MM.1S (cell line): Measurements from ENCODE around the gene ZC3H7B.

Source experiments
- DNase-seq: peaks from one replicate; pipeline ENCODE4 v3.0.0-alpha.2; 2015
- H2AFZ ChIP-seq: fragments of 300-600 bp; sonication (generic); 2 replicates; pipeline ENCODE4 v1.6.0; 2016; ENCODE audit warnings: antibody characterized with exemption, low read length
- H3F3A ChIP-seq: fragments of 300-600 bp; sonication (generic); 2 replicates; pipeline ENCODE4 v1.6.1; 2016; ENCODE audit warnings: mild to moderate bottlenecking, antibody characterized with exemption, low read length, moderate library complexity, mixed read lengths; ENCODE audit not compliant: insufficient read depth
- H3K27ac ChIP-seq: fragments of 300-600 bp; sonication (generic); 2 replicates; pipeline ENCODE4 v1.5.1; 2016; ENCODE audit warnings: mild to moderate bottlenecking, low read length
- H3K27me3 ChIP-seq: fragments of 300-600 bp; sonication (generic); replicated peaks from 2 replicates; pipeline ENCODE4 v1.6.0; 2016; ENCODE audit warnings: low read length; ENCODE audit not compliant: insufficient read depth
- H3K36me3 ChIP-seq: fragments of 300-600 bp; sonication (generic); replicated peaks from 2 replicates; pipeline ENCODE4 v1.6.1; 2016; ENCODE audit warnings: mild to moderate bottlenecking, low read length, mixed read lengths; ENCODE audit not compliant: insufficient read depth
- H3K4me1 ChIP-seq: fragments of 300-600 bp; sonication (generic); 2 replicates; pipeline ENCODE4 v1.6.1; 2016; ENCODE audit warnings: low read length, mixed read lengths
- H3K4me2 ChIP-seq: fragments of 300-600 bp; sonication (generic); 2 replicates; pipeline ENCODE4 v1.6.0; 2016; ENCODE audit warnings: low read depth, low read length
- H3K4me3 ChIP-seq: fragments of 300-600 bp; sonication (generic); 2 replicates; pipeline ENCODE4 v1.5.1; 2016; ENCODE audit warnings: low read length, mixed read lengths
- H3K79me2 ChIP-seq: fragments of 300-600 bp; sonication (generic); 2 replicates; pipeline ENCODE4 v1.6.1; 2016; ENCODE audit warnings: mixed run types, low read length, mixed read lengths
- H3K9ac ChIP-seq: fragments of 300-600 bp; sonication (generic); 2 replicates; pipeline ENCODE4 v1.6.1; 2016; ENCODE audit warnings: low read length, mixed read lengths
- H3K9me2 ChIP-seq: fragments of 300-600 bp; sonication (generic); replicated peaks from 2 replicates; pipeline ENCODE4 v1.6.1; 2016; ENCODE audit warnings: mild to moderate bottlenecking, low read length, mixed read lengths; ENCODE audit not compliant: insufficient read depth
- H3K9me3 ChIP-seq: fragments of 300-600 bp; sonication (generic); replicated peaks from 2 replicates; pipeline ENCODE4 v1.6.1; 2016; ENCODE audit warnings: mild to moderate bottlenecking, low read length, mixed read lengths; ENCODE audit not compliant: insufficient read depth
- H4K20me1 ChIP-seq: fragments of 300-600 bp; sonication (generic); 2 replicates; pipeline ENCODE4 v1.6.1; 2016; ENCODE audit warnings: mild to moderate bottlenecking, low read length, moderate library complexity, mixed read lengths; ENCODE audit not compliant: insufficient read depth
- EZH2 ChIP-seq: fragments of 300-600 bp; sonication (generic); optimal IDR thresholded peaks from 2 replicates; pipeline ENCODE3; 2017; ENCODE audit warnings: low read depth, mild to moderate bottlenecking, antibody characterized with exemption, low read length, mixed read lengths
- EZH2phosphoT487 ChIP-seq: fragments of 300-600 bp; sonication (generic); IDR thresholded peaks from 2 replicates; pipeline ENCODE4 v1.6.1; 2018; ENCODE audit warnings: antibody characterized with exemption, low read length
- TF ChIP-seq, protein P1 (sequence below): fragments of 300-600 bp; sonication (generic); IDR thresholded peaks from 2 replicates; pipeline ENCODE4 v1.5.1; 2016; ENCODE audit warnings: antibody characterized with exemption, low read length, mixed read lengths

Gene ZC3H7B

DNA sequence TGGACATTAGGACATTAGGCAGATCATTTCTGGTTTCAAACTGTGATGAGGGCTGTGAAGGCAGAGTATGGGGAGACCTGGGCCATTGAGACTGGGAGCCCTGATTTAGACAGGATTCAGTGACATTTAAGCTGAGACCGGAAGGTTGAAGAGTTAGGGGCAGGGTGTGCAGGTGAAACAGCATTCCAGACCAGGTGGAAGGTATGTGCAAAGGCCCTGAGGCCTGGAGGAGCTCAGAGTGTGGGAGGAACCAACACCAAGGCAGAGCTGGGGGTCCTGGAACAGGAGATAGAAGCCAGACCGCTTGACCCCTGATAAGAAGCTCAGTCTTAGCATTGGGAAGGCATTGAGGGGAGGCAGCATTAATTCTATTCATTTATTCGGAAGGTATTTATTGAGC, 32.5 kb downstream of the ZC3H7B start:
- no peak overlapping the region for H3K4me2 ChIP-seq
- no peaks in the 10 kb centered on the region for H3K9me3 ChIP-seq
- H3K79me2 ChIP-seq, result no peaks in the 10 kb centered on the region
- no peaks in the 10 kb centered on the region for H3K27me3 ChIP-seq
- TF ChIP-seq, protein P1, sequence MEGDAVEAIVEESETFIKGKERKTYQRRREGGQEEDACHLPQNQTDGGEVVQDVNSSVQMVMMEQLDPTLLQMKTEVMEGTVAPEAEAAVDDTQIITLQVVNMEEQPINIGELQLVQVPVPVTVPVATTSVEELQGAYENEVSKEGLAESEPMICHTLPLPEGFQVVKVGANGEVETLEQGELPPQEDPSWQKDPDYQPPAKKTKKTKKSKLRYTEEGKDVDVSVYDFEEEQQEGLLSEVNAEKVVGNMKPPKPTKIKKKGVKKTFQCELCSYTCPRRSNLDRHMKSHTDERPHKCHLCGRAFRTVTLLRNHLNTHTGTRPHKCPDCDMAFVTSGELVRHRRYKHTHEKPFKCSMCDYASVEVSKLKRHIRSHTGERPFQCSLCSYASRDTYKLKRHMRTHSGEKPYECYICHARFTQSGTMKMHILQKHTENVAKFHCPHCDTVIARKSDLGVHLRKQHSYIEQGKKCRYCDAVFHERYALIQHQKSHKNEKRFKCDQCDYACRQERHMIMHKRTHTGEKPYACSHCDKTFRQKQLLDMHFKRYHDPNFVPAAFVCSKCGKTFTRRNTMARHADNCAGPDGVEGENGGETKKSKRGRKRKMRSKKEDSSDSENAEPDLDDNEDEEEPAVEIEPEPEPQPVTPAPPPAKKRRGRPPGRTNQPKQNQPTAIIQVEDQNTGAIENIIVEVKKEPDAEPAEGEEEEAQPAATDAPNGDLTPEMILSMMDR, result no peak
- TF ChIP-seq EZH2, result no peak
- no peak for TF ChIP-seq EZH2phosphoT487
- no peak overlapping the region for H2AFZ ChIP-seq
- peaks cover 4% of the 10 kb centered on the region; the same call in 1 of the 2 replicates for H3K36me3 ChIP-seq
- H3K27ac ChIP-seq, result no peak overlapping the region
- H3K9ac ChIP-seq, result no peak overlapping the region
- H3K4me3 ChIP-seq, result no peak overlapping the region
- no peak for DNase-seq
- no peaks in the 10 kb centered on the region for H4K20me1 ChIP-seq
- no peaks in the 10 kb centered on the region for H3K4me1 ChIP-seq
- no peaks in the 10 kb centered on the region for H3K9me2 ChIP-seq
- H3F3A ChIP-seq, result no peaks in the 10 kb centered on the region

DNA sequence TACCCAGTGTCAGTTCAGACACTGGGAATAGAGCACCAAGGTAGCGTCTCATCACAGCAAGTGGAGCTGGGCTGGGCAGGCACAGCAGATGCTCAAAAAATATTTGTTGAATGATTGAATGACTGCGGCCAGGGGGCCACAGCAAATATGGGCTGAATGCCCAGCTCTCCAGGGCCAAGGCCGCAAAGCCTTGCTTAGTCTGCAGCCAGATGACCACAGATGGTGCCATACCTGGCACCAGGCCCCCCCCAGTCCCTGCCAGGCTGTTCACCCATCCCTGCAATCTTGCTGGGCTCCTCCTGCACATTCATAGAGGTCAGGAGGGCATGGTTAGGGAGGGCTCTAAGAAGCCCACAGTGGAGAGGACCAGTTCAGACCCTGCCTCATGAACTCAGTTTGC, 32.9 kb downstream of the ZC3H7B start:
- no peak overlapping the region for H3K9ac ChIP-seq
- H3K79me2 ChIP-seq, result no peaks in the 10 kb centered on the region
- no peaks in the 10 kb centered on the region for H3K9me3 ChIP-seq
- no peak overlapping the region for H3K27ac ChIP-seq
- no peaks in the 10 kb centered on the region for H4K20me1 ChIP-seq
- TF ChIP-seq EZH2phosphoT487, result no peak
- TF ChIP-seq, protein P1, result no peak
- no peak for TF ChIP-seq EZH2
- H3K4me3 ChIP-seq, result no peak overlapping the region
- no peaks in the 10 kb centered on the region for H3K27me3 ChIP-seq
- H3K4me1 ChIP-seq, result no peaks in the 10 kb centered on the region
- no peak overlapping the region for H3K4me2 ChIP-seq
- DNase-seq, result no peak
- peaks cover 4% of the 10 kb centered on the region; the same call in 1 of the 2 replicates for H3K36me3 ChIP-seq
- no peaks in the 10 kb centered on the region for H3F3A ChIP-seq
- no peaks in the 10 kb centered on the region for H3K9me2 ChIP-seq
- no peak overlapping the region for H2AFZ ChIP-seq

DNA sequence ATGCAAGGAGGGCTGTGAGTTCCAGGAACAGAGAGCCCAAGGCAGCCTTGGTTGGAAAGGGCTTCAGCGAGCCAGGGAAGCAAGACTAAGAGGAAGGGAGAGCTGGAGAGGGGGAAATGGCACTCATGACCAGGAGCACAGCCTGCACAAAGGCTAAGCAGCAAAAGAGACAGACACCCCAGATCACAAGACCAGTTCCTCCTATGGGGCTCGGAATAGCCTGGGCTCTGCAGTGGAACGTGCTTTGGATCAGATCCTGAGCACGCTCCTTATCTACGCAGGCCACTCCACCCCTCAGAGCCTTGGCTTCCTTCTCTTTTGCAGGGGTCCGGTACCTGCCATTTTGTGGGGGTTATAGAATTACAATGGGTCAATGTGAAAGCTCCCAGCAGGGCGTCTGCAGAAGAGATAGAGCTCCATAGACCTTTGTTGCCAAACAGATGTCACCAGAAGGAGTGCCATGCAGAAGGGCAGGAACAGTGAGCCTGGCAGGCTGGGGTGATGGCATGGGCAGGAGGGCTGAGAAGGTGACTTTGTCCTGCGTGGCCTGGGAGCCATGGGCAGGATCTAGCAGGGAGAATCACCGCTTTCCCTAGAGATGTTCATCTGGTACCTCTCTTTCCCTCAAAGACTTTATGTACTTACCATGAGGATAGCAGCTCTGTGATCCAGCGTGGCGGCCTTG, 33.8 kb downstream of the ZC3H7B start:
- H3K4me1 ChIP-seq, result no peaks in the 10 kb centered on the region
- no peaks in the 10 kb centered on the region for H3K9me2 ChIP-seq
- H3F3A ChIP-seq, result no peaks in the 10 kb centered on the region
- no peak overlapping the region for H3K4me3 ChIP-seq
- no peaks in the 10 kb centered on the region for H4K20me1 ChIP-seq
- H3K4me2 ChIP-seq, result no peak overlapping the region
- no peak for TF ChIP-seq EZH2phosphoT487
- TF ChIP-seq EZH2, result no peak
- TF ChIP-seq, protein P1, result no peak
- no peak overlapping the region for H2AFZ ChIP-seq
- no peak overlapping the region for H3K27ac ChIP-seq
- peaks cover 4% of the 10 kb centered on the region; the same call in 1 of the 2 replicates for H3K36me3 ChIP-seq
- no peak overlapping the region for H3K9ac ChIP-seq
- no peak for DNase-seq
- no peaks in the 10 kb centered on the region for H3K27me3 ChIP-seq
- H3K9me3 ChIP-seq, result no peaks in the 10 kb centered on the region
- H3K79me2 ChIP-seq, result no peaks in the 10 kb centered on the region
